AG08395 (cell line): ENCODE data around the gene PSMB5.

Source experiments
- DNase-seq: peaks from one replicate; pipeline ENCODE4 v3.0.0; 2012; ENCODE audit warnings: mixed read lengths, low spot score

Gene PSMB5

GRCh38 chr14:23034498-23035302 lies at the start of gene PSMB5:
Gene PSMB5, minus strand, starts transcription at chr14:23034900. Its CDS starts 19 bp downstream, at chr14:23034881.
- DNase-seq = peak; percentile 96

DNA sequence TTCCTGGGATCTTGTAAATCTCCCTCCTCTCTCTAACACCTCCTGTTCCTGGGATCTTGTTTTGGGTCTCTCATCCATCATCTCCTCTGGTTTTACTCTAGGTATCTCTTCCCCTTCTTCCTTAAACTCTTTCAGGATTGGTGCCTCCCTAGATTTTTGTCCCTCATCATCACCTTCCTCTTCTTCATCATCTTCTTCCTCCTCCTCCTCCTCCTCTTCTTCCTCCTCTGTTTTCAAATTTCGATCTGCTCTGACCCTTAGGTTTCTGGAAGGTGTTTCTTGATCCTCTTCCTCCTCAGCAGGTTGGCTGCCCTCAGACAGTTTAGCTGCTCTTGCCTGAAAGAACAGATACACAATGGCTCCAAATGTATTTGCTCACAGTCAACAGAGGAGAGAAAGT lies 45.8 kb upstream of the PSMB5 start:
- DNase-seq = no peak

GRCh38 chr14:23079716-23080115 lies 45.0 kb upstream of the PSMB5 start:
- peak; percentile 40 for DNase-seq

DNA sequence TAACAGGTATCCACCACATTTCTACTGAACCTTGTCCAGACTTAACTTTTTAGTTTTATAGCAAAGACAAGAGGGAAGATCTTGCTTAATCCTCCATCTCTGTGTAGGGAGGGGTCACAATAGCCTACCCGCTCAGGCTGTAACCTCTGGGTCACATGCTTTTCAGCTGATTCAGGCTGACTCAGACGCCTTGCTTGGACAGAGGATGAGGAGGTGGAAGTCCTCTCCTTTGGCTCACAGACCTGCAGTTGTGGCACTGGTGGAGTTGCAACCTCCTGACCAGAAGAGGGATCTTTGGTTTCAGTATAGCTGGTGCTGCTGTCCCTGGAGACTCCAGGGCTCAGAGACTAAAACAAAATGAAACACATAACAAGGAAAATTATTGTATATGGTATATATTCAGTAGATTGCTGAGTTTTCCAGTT lies 44.0 kb upstream of the PSMB5 start:
- peak; percentile 93 for DNase-seq

DNA sequence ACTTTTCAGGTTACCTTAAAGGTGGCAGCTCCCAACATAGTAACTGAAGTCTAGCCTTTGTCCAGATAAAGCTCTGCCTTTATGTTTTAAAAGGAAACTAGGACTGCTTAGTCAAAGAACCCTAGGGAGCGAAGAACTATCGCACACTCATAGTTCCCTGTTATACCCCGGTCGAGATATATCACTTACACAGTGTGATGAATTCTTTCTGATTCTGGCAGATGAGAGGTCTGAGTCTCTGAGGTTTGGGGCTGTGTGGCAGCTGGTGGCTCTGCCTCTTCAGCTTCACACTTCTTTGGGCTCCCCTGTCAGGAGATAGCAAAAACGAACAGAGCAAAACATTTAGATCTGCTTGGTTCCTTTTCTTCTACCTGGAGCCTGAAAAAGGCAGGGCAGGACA lies 43.3 kb upstream of the PSMB5 start:
- no peak for DNase-seq

- DNase-seq = no peak
Measured at GRCh38 chr14:23076785-23077408, 42.2 kb upstream of the PSMB5 start.

DNA sequence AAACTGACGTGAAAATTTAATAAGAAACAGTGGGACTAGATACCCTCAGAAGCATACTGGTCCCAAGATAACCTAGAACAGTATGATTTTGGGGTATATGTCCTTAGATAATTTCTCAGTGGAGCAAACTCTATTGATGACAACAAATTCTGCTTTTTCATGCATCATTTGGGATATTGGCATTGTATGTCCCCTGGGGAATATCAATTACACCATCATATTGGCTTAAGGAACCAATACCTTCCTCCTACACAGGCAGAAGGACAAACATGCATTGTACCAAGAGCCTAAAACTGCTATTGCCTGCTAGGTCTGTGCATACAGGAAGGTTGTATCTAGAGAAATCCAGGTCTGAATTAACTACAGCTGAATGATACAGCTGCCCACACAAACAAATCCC lies 40.2 kb upstream of the PSMB5 start:
- no peak for DNase-seq

- DNase-seq = no peak
Measured at GRCh38 chr14:23071921-23072539, 37.3 kb upstream of the PSMB5 start.

DNA sequence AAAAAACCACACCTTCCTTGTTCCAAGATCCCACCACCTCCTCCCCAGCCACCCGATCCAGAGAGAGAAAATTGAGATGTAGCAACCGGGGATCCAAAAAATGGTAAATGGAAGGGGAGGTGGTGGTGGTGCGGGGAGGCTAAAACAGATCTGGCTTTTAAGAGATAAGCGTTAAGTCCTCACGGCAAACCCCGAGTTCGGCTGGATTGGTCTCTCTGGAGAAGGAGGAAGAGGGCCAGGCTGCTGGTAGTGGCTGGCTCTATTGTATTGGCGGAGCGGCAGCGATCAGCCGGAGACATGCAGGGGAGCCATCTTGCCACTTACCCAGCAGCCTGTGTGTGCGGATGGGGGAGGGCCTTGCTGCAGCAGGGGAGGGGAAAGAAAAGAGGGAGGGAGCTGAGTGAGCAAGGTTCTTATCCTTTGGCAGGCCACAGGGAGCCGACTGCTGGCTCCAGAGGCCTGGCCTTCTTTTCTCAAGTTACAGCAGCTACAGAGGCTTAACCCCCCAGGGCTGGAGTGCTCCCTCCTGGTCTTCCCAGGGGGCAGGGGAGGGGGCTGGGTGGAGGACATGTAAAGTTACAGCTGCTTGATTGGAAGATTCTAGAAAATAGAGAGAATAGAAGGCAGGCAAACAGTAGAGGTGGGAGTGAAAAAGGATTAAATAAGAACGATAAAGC lies 36.7 kb upstream of the PSMB5 start:
- DNase-seq = peak; percentile 95

- no peak for DNase-seq
Measured at GRCh38 chr14:23070262-23071129, 35.8 kb upstream of the PSMB5 start.

DNA sequence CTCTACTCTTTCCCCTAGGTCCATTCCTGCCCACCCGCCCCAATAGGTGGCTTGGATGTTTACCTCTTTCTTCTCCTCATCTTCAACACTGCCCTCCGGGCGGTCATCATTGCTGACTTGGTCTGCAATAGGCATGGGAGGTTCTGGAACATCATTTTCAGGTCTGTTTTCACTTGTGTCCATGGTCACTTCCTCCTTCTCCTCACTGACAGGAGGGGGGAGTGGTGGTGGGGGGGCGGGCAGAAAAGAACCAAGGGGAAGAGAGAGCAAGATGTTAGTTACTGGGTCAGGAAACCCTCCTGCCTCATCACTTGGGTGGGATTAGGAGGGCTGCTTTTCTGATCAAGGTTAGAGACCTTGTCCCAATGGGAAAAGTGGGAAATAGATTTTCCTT lies 34.7 kb upstream of the PSMB5 start:
- DNase-seq = no peak

- DNase-seq = peak; percentile 90
Measured at GRCh38 chr14:23068789-23069412, 34.2 kb upstream of the PSMB5 start.

DNA sequence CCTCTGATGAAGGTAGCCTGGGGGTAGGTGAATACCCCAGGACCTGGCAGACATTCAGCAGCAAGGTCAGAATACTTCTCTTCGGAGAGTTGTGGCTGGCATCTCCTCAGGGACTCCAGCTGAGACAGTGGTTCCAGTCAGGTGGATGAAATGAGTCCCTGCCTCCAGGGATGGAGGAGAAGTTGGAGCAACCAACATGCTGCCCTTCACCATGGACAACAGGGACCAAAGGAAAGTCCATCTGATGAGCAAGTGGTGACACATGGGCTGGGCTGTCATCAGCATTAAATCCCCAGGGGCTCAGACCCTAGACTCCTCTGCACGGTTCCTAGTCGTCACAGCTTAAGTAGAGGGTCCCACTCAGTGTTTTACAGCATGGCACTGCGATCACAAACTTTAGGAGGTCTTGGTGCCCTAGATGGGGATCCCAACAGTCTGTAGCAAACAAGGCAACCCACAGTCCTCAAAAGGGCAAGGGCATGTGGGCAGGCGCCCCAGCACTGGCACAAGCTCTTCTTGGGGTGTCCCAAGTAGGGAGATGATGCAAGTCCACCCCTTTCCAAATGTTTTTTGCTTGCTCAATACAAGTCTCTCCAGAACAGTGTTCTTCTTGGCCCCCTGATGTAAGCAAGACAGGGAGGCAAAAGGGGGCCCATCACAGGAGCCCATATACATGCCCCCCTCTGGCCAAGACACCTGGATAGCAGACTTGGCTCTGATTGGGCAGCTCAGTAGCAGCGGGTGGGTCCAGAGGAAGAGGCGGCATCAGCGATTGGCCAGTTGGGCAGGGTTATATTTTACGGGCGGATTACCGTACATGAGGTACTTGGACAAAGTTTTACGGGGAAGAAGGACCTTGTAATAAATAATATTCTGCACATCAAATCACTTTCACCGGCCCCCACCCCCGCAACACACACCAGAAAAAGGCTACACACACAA lies 33.4 kb upstream of the PSMB5 start:
- no peak for DNase-seq

DNA sequence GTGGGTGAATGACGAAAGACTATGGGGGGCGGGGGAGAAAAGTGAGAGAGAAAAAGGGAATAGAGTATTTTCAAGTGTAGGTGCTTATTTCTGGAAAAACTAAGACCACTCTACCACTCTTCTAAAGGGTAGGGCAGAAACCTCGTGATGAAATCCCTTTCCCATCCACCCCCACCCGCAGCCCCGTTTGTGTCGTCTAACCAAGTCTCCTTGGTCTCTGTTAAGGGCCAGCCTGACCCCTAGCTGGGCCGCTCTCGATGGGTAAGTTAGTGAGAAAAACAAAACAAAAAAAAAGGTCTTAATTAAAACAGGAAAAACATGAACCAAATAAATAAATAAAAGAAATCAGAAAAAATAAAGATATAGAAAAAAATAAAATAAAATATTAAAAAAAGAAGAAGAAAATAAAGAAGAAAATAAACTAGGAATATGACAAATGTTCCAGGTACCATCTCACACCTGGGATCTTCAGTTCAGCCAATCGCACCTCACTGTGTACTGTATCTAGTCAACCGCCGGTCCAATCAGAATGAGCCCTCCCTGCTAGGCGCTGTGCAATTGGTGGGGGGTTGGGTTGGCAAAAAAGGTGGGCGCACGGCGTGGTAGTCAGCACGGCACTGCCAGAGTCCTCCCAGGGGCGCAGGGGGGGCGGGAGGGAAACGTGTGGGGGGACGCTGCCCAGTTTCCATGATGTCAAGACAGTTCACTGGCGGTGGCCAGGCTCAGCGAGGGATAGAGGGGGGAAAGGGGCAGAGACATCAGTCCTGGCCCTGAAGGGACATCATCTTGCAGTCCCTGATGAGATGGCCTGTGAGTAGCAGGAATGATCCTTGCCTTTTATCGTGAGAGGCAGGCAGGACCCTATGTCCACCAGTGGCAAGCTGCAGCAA lies 32.4 kb upstream of the PSMB5 start:
- no peak for DNase-seq

- no peak for DNase-seq
Measured at GRCh38 chr14:23066368-23066767, 31.7 kb upstream of the PSMB5 start.

DNA sequence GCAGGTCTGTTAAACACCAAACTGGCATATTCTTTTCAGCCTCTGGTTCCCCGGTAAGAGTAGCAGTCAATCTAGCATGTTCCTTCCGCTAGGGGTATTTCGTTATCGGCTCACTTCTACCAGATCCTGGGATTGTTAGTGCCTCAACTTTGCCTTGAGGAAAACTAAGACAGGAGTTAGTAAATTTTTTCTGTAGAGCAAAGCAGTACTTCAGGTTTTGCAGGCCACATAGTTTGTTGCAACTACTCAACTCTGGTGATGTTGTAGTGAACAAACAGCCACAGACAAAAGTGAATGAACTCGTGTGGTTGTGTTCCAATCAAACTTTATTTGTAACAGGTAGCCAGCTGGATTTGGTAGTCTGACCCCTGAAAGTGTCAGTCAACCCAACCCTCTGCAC lies 28.9 kb upstream of the PSMB5 start:
- DNase-seq = no peak

GRCh38 chr14:23062002-23062401 lies 27.3 kb upstream of the PSMB5 start:
- peak; percentile 93 for DNase-seq

GRCh38 chr14:23060536-23061260 lies 26.0 kb upstream of the PSMB5 start:
- DNase-seq = no peak
